ENCODE results near the gene ZNF33B. TPM values are rescaled to one million over a fixed set of nuclear protein-coding genes. Genes with fewer than 3 reads are reported as not detected.
A peak's percentile ranks its signal among the peaks of the same experiment; 100 is the strongest.

ZNF33B gene
- total RNA-seq, 2 donors from 2014 or later: 27.0 to 82.5 TPM

GRCh38 chr10:42553064-42553407 lies 85.3 kb downstream of the ZNF33B start:
- peaks cover 21% of the 10 kb centered on the region for H3K4me1 ChIP-seq
- DNase-seq (peak in 1 of 4 donors; percentile 17), ATAC-seq (peak; percentile 34)
- intact Hi-C loops (cut with DNase I): loop anchor here (10.0 kb wide), 1 partner anchor 82 kb away; the partner anchor contains the start of gene ZNF33B
- peak overlapping the region in 3 of 4 donors; percentile 52 to 76 (median 74) for H3K27ac ChIP-seq
- no peaks in the 10 kb centered on the region for H3K36me3 ChIP-seq (replicated peaks in 1 of 2; ENCODE audit: insufficient read depth in 1 of 2, low read depth in 2 of 2)
- no peaks in the 10 kb centered on the region for H3K27me3 ChIP-seq
- WGBS, 2 donors: 2 to 3% methylated on average over 14 of the region's 14 CpGs
- peak overlapping the region; percentile 32 to 71 for H3K4me3 ChIP-seq
- TF ChIP-seq POLR2A (IDR thresholded peaks at IDR 0.05) (no peak), CTCF (IDR thresholded peaks at IDR 0.05) (no peak)
- no peaks in the 10 kb centered on the region for H3K9me3 ChIP-seq

- H3K9me3 ChIP-seq: no peaks in the 10 kb centered on the region
- peak overlapping the region; percentile 32 to 71 for H3K4me3 ChIP-seq
- intact Hi-C loops (cut with DNase I): loop anchor here (10.0 kb wide), 1 partner anchor 82 kb away; the partner anchor contains the start of gene ZNF33B
- H3K4me1 ChIP-seq: peaks cover 21% of the 10 kb centered on the region
- no peaks in the 10 kb centered on the region for H3K36me3 ChIP-seq (replicated peaks in 1 of 2; ENCODE audit: insufficient read depth in 1 of 2, low read depth in 2 of 2)
- TF ChIP-seq CTCF (IDR thresholded peaks at IDR 0.05) (no peak), POLR2A (IDR thresholded peaks at IDR 0.05) (peak; percentile 44 to 78 (median 72))
- DNase-seq (peak; percentile 97 to 99 (median 98)), ATAC-seq (peak; percentile 98)
- H3K27me3 ChIP-seq: no peaks in the 10 kb centered on the region
- 0% methylated on average over 41 to 61 of the region's 61 CpGs for whole genome bisulfite sequencing, 2 donors
- peak overlapping the region; percentile 52 to 76 (median 63) for H3K27ac ChIP-seq
Measured at GRCh38 chr10:42552188-42553063, 85.9 kb downstream of the ZNF33B start.

GRCh38 chr10:42551582-42552187 lies 86.7 kb downstream of the ZNF33B start:
- TF ChIP-seq CTCF (IDR thresholded peaks at IDR 0.05): no peak
- no peak for TF ChIP-seq POLR2A (IDR thresholded peaks at IDR 0.05)
- Histone ChIP-seq H3K27ac (peak overlapping the region; percentile 52 to 76 (median 63)), H3K9me3 (no peaks in the 10 kb centered on the region), H3K4me1 (peaks cover 21% of the 10 kb centered on the region), H3K4me3 (peak overlapping the region; percentile 32 to 71), H3K27me3 (no peaks in the 10 kb centered on the region), H3K36me3 (replicated peaks in 1 of 2; ENCODE audit: insufficient read depth in 1 of 2, low read depth in 2 of 2) (no peaks in the 10 kb centered on the region)
- ATAC-seq (no peak), DNase-seq (no peak)
- WGBS, 2 donors: 49 to 77% methylated on average over 17 to 24 of the region's 24 CpGs
- intact Hi-C loops (cut with DNase I): loop anchor here (10.0 kb wide), 1 partner anchor 83 kb away; the partner anchor contains the start of gene ZNF33B

GRCh38 chr10:42549851-42550250 lies 88.5 kb downstream of the ZNF33B start:
- TF ChIP-seq CTCF (IDR thresholded peaks at IDR 0.05) (no peak), POLR2A (IDR thresholded peaks at IDR 0.05) (no peak)

More at GRCh38 chr10:42549851-42550250, 88.5 kb downstream of the ZNF33B start:
- ATAC-seq: no peak
- H3K27ac ChIP-seq: no peak overlapping the region
- H3K4me1 ChIP-seq: peaks cover 21% of the 10 kb centered on the region
- no peak for DNase-seq
- no peaks in the 10 kb centered on the region for H3K27me3 ChIP-seq
- 96 to 99% methylated on average over 3 of the region's 3 CpGs for WGBS, 2 donors
- H3K9me3 ChIP-seq: peaks cover 0 to 5% (median 0%) of the 10 kb centered on the region in 3 donors
- intact Hi-C loops (cut with DNase I): loop anchor here (10.0 kb wide), 1 partner anchor 85 kb away; the partner anchor contains the start of gene ZNF33B
- no peak overlapping the region for H3K4me3 ChIP-seq
- no peaks in the 10 kb centered on the region for H3K36me3 ChIP-seq (replicated peaks in 1 of 2; ENCODE audit: insufficient read depth in 1 of 2, low read depth in 2 of 2)

Data from body of pancreas (tissue), 4 donors.